Inflammatory macrophage treated with lipopolysaccharide for 4 hours (primary cell): ENCODE results near the gene ZNF580.

Experiments
- DNase-seq: peaks from one replicate; pipeline ENCODE4 v3.0.0-alpha.2; 2020

ZNF580 gene, protein sequence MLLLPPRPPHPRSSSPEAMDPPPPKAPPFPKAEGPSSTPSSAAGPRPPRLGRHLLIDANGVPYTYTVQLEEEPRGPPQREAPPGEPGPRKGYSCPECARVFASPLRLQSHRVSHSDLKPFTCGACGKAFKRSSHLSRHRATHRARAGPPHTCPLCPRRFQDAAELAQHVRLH

DNA sequence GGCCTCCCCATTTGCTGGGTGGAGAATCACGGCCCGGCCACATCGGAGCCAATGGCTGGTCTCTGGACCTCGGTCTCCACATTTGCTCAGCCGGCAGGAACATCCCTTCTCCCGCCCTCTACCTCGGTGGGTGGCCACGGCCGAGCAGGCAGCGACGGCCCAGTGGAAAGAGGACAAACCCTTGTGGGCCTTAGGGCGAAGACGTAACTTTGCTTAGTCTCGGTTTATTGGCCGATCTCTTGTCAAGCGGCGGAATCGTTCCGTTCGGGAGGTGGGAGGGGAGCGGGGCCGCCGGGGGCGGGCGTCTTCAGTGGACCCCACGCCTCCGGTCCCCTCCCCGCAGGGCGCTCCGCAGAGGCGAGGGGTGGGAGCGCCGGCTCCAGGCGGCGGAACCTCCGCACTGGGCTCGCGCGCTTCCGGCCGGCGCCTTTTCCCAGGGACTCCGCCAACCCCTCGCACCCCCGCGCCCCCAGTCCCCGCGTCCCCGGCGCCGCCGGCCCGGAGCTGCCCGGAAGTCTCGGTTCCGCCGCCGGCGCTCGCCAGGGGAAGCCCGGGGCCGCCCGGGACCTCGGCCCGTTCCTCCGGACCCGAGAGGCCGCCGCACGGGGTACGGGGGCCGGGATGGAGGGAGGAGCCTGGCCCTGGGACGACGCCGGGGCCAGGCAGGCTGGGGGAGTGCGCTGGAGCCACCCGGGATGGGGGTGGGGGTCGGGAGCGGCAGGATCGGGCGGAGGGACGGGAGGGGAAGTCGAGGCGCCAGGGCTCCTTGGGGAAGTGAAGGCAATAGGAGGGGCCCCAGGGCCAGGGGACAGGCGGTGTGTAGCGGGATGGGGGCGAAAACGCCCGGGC, at the start of gene ZNF580:
Gene ZNF580, plus strand, starts transcription at position 426 of the 849 bp plus-strand sequence. CDS start 1,507 bp downstream, outside the sequence.
- DNase-seq: peak; percentile 38

DNA sequence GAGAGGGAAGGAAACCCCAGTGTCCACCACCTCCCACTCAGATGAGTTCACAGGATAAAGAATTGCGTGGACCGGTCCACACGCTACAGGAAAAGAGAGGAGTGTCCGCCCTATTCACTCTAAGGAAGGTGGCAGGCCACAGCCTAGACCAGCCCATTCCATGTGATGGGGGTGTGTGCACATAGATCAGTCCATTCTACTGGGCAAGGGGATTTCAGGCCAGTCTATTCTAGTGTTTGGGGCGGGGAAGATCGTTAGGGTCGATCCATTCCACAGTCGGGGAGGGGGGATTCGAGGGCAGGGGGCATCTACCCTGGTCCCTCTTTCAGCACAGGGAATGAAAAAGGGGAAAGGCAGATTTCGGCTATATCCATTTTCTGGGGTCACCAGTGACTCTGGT, 49.2 kb upstream of the ZNF580 start:
- DNase-seq: no peak

DNA sequence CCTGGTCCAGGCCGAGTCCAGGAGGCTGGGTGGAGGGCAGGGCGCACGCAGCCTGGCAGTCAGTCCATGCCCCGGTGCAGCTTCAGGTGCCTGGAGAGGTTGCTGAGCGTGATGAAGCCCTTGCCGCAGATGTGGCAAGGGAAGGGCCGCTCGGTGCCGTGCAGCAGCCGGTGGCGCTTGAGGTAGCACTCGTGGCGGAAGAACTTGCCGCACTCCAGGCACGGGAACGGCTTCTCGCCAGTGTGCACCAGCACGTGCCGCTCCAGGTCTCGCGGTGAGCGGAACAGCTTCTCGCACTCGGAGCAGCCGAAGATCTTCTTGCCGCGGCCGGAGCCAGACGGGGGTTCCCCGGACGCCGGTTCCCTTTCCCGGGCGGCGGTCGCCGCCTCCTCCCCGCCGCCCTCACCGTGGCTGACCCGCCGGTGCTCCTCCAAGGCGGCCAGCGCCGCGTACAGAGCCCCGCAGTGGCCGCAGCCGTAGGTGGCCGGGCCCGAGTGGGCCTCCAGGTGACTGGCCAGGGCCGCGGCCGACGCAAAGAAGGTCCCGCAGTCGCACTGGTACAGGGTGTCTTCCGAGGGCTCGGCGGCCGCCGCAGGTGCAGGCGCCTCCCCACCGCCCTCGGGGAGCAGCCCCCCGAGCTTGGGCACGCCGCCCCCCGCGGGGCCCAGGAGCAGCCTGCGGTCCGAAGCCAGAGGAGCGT, 48.3 kb upstream of the ZNF580 start:
- no peak for DNase-seq

DNA sequence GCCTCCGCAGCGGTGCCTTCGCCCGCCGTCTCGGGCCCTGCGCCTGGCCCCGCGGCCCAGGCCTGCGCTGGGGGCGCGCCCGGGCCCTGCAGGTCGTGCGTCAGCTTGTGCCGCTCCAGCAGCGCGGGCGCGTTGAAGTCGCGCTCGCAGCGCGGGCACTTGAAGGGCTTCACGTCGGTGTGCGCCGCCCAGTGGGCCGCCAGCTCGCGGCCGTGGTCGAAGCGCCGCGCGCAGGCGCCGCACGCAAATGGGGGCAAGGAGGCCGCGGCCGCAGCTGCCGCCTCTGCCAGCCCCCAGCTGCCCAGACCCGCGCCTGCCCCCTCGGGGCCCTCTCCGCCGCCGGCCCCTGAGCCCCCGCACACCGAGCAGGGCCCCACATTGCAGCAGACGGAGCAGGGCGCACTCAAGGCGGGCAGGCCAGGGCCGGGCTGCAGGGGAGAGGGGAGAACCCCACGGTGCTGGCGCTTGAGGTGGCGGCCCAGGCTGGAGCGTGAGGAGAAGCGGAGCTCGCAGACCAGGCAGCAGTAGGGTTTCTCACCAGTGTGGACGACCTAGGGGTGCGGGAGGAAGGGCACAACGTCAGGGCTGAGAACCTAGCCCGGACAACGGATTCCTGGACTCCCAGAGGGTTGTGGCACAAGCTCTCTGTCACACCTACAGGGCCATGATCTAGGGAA, 47.6 kb upstream of the ZNF580 start:
- DNase-seq: no peak

DNA sequence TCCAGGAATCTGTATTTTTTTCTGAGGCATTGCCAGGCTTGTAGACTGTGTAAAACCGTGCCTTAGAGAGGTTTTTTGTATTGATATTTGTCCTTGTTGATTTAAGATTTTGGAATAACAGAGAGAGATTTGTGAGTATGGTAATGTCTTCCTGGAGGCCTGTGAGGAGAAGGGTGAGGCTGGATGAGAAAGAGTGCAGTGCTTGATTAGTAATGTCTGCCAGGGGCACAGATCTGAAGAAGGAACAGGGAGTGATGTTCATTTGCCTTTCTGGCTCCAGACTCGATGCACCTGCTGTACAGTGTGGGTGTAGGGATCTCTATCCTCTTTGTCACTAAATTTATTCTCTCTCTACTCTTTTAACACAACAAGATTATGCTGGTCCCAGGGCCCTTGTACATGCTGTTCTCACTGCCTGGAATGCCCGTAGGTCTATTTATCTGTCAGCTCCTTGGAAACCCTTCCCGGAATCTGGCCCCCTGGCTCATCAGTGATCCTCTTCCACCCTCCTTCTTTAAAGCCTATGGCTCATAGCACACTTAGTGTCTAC, 45.7 kb upstream of the ZNF580 start:
- DNase-seq: no peak

DNA sequence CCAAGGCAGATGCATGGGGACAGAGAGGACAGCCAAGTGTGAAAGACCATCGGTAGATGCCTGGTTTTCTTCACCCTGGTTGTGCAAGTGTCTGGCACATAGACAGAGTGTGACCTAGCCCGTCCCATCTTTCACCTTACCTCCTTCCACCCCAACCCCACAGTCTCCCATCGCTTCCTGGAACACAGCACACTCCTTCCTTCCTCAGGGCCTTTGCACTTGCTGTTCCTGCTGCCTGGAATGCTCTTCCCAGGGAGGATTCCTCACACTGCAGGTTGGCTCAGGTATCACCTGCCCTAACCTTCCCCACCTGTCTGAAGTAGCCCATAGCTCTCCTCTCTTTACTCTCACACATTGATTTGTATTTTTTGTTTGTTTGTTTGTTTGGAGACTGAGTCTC, 44.5 kb upstream of the ZNF580 start:
- DNase-seq: no peak

DNA sequence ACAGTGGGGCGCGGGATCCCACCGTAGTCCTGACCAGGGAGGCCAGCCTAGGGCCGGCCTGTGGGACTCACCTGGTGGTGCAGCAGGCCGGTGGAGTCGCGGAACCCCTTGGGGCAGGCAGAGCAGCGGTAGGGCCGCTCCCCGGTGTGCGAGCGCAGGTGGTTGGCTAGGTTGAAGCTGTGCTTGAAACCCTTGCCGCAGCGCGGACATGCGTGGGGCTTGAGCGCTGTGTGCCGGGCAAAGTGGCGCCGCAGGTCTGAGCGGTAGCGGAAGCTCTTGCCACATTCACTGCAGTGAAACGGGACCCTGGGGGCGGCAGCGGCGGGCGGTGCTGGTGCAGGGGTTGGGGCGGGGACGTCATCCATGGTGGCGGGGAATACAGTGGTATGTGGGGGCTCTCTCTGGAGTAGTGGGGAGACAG, 43.3 kb upstream of the ZNF580 start:
- no peak for DNase-seq

DNA sequence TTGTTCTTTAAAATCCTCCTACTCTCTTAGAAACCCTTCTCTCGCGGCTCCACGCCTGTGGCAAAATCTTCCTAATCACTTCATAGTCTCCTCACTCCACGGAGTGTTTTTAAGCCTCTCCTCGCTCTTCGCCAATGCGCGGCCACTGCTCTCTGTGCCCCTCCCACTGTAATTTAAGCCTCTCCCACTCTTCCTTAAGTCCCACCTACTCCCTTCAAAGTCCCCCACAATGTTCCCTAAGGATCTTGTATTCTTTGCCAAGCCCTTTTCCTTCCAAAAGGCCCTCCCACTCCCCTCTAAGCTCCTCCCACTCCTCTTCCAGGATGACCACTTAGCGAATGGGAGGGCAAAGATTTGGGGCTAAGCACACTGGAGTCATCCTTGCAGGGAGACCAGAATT, 42.8 kb upstream of the ZNF580 start:
- no peak for DNase-seq

DNA sequence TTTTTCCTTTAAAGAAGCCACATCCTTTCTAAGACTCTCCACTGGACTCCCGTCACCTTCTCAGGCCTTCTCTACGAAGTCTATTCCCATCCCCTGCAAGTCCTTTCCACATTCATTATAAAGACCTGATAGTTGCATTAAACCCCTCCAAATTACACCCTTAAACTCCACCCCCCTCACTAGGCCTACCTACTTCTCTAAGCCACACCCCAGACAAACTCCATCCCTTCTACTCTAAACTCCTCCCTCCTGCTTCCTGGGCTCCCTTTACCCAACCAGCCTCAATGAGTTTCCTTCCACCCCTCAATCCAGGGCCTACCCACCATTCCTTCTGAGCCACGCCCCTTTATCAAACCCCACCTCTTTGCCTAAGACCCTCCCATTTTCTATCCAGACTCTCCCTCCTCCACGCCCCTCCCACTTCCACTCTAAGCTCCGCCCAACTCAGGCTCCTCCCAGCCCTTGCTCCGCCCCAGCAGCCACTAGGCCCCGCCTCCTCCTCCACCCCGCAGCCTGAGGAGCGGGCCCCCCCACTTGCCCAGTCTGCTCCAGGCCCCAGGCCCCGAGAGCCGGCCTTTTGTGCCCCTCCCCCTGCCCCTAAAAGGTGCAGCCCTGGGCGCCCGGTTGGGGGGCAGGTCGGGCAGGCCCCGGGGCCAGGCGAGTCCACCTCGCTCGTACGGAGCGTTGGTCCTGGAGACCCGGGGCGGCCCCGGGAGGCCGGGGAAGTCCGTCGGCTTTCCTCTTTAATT, 41.9 kb upstream of the ZNF580 start:
- peak; percentile 95 for DNase-seq

DNA sequence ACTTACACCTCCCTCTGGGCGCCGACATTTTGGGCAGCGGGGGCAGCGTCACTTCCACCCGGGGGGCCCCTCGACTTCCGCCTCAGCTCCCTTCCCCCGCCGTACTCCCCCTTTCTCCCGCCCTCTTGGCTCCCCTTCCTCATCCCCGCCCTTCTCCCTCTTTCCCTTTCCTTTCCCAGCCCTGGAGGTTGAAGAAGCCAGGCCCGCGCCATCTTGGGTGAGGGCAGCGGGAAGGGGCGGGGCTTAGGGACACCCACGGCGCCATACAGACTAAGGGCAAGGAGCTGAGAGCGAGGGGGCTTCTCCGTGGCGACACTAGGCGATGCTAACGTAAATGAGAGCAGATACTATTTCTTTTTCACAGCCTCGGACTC, 41.3 kb upstream of the ZNF580 start, which contains the start of gene FIZ1:
Gene FIZ1, minus strand, starts transcription at position 50 of the 374 bp plus-strand sequence. CDS start 1,652 bp downstream, outside the sequence.
- DNase-seq: peak; percentile 99

DNA sequence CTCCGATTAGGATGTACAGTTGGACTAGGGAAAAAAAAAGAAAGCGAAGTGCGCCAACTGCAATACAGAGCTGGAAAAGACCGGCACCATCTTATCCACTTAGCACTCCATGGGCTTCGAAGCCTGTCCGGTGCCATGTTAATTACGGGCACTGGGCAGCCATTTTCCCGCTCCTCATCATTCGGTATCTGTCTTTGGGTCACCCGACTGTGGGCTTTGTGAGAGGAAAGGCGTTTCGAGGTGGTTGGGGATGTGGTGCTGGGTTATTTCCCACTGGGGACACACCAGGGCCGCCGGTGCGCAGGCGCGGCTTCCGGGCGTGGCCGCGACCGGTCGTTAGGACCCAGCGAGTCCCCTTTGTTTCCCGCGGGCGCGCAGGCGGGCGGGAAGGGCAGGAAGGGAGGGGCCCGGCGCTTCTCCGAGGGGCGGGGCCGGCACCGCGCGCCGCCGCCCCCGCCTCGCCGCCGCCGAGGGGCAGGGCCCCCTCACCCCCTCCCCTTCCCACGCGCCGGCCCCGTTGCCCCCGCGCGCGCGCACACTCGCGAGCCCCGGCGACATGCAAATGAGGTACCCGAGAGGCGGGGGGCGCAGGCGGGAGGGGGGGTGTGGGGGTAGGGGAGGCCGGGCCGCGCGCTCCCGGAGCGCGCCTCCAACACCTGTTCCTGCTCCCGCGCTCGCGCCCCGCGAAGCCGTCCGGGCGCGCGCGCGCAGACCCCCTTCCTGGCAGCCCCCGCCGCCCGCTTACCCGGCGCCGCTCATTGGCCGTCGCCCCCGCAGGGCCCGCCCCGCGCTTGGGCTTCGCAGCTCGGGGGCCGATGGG, 40.8 kb upstream of the ZNF580 start, which contains the start of gene ZNF524:
Gene ZNF524, plus strand, starts transcription at position 447 of the 820 bp plus-strand sequence. CDS start 1,825 bp downstream, outside the sequence.
- DNase-seq: peak; percentile 82

DNA sequence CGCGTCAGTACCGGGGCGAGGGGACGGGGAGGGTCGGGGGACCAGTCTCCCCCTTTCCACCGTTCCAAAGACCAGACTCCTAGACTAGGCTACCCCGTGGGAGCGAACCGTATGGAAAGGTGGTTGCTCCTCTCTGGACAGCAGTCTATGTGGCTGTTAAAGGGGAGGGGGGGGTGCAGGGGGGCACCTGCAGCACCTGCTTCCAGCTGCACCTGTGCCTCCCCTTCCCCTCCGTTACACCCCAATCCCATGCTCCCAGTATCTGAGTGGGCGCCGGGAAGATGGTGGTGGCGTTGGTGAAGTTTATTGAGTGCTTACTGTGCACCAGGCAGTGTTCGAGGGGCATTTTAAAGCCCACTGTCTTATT, 40.2 kb upstream of the ZNF580 start:
- no peak for DNase-seq

DNA sequence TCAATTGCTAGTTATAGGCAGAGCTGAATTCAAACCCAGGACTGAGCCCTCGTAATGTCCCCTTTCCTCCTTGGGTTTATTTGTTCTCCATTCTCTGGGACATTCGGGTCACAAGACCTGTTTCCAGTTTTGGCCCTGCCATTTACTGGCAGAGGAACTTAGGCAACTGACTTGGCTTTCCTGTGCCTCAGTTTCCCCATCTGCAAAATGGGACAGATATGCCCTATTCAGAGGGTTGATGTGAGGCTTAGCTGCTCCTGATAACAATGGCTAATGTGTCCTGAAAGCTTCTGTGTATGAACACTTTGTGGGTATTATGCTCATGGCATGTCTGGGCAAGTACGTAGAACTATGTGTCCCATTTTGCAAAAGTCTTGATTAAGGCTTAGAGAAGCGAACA, 39.7 kb upstream of the ZNF580 start:
- DNase-seq: peak; percentile 25

DNA sequence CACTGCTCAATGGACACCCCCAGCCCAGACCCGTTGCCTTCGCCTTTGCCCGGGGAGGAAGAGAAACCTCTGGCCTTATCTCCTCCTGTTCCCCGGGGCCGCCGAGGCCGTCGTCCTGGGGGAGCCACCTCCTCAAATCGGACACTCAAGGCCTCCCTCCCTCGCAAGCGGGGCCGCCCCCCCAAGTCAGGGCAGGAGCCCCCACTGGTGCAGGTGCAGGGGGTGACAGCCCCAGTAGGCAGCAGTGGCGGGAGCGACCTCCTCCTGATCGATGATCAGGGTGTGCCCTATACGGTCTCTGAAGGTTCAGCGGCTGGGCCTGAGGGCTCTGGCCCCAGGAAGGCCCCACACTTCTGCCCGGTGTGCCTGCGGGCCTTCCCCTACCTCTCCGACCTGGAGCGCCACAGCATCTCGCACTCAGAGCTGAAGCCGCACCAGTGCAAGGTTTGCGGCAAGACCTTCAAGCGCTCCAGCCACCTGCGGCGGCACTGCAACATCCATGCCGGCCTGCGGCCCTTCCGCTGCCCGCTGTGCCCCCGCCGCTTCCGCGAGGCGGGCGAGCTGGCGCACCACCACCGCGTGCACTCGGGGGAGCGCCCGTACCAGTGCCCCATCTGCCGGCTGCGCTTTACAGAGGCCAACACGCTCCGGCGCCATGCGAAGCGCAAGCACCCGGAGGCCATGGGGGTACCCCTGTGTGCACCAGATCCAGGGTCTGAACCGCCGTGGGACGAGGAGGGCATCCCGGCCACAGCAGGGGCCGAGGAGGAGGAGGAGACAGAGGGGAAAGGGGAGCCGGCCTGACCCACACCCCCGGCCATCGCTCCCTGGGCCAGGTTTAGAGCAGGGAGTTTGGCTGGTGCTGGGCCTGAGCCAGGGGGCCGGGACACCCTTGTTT, 38.4 kb upstream of the ZNF580 start:
- no peak for DNase-seq

DNA sequence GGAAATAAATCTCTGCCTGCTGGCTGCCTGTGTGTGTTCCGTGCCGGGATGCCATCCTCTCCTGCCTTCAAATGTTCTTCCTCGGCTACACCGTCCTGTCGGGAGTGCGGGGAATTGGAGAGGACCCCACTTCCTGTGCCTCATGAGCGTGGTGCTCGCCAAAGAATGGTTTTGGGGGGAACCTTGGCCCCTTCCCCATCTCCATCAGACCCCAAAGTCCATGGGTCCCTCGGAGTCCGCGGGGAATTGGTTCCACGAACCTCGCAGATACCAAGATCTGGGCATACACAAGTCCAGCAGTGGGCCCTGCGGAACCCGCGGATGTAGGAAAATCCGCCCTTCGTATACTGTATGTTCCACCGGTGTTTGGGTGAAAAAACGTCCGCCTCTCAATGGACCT, 37.7 kb upstream of the ZNF580 start:
- no peak for DNase-seq

DNA sequence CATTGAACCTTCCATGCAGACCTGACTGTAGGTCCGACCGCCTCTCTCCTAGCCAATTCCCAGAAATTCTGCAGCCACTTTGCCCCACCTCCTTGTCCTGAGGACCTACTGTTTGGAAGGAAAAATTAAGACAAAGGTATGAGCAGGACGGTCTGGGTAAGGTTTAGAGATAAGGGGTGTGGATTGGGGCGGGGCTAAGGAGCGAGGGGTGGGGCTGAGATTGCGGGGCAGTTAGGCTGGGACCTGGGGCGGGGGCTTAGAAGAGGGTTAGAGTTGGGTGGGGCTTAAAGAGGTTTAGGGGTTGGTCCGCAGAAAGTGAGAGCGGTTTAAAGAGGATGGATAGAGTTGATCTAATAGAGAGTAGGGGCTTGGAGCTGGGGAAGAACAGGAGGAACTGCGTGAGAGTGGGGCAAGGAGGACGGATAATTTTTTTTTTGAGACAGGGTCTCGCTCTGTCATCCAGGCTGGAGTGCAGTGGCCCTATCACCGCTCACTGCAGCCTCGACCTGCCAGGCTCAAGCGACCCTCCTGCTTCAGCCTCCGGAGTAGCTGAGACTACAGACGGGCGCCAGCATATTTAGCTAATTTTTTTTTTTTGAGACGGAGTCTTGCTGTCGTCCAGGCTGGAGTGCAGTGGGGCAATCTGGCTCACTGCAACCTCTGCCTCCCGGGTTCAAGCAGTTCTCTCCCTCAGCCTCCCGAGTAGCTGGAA, 37.1 kb upstream of the ZNF580 start:
- DNase-seq: no peak

DNA sequence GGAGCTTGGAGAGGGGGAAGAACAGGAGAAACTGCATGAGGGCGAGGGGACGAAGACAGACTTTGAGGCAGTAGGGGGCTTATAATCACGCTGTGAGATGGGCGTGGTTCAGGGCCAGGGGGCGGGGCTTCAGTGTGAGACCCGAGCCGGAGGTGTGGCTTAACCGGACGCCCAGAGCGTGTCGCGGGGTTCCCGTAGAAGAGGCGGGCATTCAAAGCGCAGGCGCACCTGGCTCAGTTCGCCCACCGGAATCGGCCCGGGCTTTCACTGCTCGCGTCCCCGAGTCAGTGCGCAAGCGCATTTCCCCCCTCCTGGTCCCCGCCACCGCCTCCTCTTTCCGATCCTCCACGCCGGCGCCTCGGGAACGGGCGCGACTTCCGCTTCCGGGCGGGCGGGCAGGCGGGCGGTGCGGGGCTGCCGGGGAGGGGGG, 35.6 kb upstream of the ZNF580 start:
- DNase-seq: peak; percentile 96

DNA sequence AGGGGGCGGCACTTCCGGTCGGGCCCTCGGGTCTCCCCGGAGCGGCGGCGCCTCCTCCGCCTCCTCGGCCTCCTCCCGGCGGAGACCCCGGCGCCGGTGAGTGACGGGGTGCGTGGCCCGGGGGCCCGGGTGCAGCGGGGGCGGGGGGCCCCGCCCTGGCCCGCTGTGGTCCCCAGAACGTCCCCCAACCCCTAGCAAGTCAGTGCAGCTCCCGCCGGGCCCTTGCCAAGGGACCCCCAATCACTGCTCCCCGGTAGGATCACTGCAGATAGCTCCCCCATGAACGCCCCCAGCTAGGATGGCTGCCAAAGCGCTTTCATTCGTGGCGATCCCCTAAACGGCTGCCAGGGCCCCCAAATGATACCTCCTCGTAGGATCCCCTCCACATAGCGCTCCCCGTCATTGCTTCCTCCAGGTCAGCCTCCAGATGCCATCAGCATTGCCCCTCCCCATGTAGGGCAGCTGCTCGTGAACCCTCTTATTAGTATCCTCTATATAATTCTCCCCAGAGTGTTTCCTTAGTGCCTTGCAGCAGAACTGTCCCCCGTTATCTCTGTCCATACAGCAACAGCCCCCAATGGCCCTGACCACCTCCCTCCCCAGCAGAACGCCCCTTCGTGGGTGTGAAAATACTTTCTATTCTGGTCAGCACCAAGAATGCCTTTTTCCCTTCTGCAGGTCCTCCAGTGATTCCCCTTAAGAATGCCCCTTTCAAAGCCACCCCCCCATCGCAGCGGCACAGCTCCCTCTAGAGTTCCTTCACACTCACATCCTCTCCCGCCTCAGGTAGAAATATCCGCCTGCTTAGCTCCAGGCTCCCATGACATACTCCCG, 34.9 kb upstream of the ZNF580 start, which contains the start of gene ZNF865:
Gene ZNF865, plus strand, starts transcription at position 11 of the 834 bp plus-strand sequence. CDS start 7,972 bp downstream, outside the sequence.
- peak; percentile 77 for DNase-seq
